Measurements from ENCODE around the gene CTU2.

GRCh38 chr16:88723911-88724310 is 17.6 kb downstream of the CTU2 start:
- TF ChIP-seq CTCF (IDR thresholded peaks at IDR 0.05; ENCODE audit: poor library complexity, severe bottlenecking), result no peak
- no peak for TF ChIP-seq SMC3 (conservative IDR thresholded peaks at IDR 0.05; ENCODE audit: poor library complexity)
- TF ChIP-seq TAF1 (IDR thresholded peaks at IDR 0.05; ENCODE audit: low read depth), result no peak
- TF ChIP-seq REST (IDR thresholded peaks at IDR 0.05; ENCODE audit: borderline replicate concordance), result no peak
- no peak for TF ChIP-seq POLR2AphosphoS5 (IDR thresholded peaks at IDR 0.05)
- TF ChIP-seq RAD21 (conservative IDR thresholded peaks at IDR 0.05), result no peak
- no peak for TF ChIP-seq EZH2 (IDR thresholded peaks at IDR 0.05; ENCODE audit: borderline replicate concordance, insufficient read depth, low read length, poor library complexity, severe bottlenecking)
- no peak for TF ChIP-seq EP300 (conservative IDR thresholded peaks at IDR 0.05; ENCODE audit: poor library complexity, severe bottlenecking)

Data from neural cell (in vitro differentiated cells).